ENCODE results near the gene OLR1.

DNA sequence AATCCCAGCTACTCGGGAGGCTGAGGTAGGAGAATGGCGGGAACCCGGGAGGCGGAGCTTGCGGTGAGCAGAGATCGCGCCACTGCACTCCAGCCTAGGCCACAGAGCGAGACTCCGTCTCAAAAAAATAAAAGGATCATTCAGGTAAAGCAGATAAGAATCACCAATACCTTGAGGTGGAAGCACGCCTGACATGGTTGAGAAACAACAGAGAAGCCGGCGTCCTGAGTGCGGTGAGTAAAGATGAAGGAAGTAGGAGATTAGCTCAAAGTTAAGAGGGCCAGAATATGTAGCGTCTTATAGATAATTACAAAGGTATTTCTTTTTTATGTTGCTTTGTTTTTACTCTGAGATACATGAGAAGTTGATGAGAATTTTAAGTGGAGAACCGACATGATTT, 56.6 kb downstream of the OLR1 start:
- TF ChIP-seq, protein P1, sequence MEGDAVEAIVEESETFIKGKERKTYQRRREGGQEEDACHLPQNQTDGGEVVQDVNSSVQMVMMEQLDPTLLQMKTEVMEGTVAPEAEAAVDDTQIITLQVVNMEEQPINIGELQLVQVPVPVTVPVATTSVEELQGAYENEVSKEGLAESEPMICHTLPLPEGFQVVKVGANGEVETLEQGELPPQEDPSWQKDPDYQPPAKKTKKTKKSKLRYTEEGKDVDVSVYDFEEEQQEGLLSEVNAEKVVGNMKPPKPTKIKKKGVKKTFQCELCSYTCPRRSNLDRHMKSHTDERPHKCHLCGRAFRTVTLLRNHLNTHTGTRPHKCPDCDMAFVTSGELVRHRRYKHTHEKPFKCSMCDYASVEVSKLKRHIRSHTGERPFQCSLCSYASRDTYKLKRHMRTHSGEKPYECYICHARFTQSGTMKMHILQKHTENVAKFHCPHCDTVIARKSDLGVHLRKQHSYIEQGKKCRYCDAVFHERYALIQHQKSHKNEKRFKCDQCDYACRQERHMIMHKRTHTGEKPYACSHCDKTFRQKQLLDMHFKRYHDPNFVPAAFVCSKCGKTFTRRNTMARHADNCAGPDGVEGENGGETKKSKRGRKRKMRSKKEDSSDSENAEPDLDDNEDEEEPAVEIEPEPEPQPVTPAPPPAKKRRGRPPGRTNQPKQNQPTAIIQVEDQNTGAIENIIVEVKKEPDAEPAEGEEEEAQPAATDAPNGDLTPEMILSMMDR (conservative IDR thresholded peaks at IDR 0.05; ENCODE audit: low read length): no peak
- TF ChIP-seq EZH2phosphoT487 (IDR thresholded peaks at IDR 0.05; ENCODE audit: borderline replicate concordance): no peak

Data from Loucy (cell line).